HG02885 (cell line): ENCODE measurements around the gene PDZD2.
"Not testable (repeated sequence)": the region's sequence is repeated elsewhere in the genome, so short reads cannot be mapped to it uniquely, and the experiment has no call there.

Source experiments
- ATAC-seq: cut with Tn5 transposase; IDR thresholded peaks from one replicate; pipeline ENCODE4 v1.9.1; 2021; ENCODE audit warnings: mild to moderate bottlenecking; ENCODE audit not compliant: unreplicated experiment, poor library complexity

PDZD2 gene

GRCh38 chr5:31987985-31988710 lies 349.2 kb downstream of the PDZD2 start:
- ATAC-seq: no peak

DNA sequence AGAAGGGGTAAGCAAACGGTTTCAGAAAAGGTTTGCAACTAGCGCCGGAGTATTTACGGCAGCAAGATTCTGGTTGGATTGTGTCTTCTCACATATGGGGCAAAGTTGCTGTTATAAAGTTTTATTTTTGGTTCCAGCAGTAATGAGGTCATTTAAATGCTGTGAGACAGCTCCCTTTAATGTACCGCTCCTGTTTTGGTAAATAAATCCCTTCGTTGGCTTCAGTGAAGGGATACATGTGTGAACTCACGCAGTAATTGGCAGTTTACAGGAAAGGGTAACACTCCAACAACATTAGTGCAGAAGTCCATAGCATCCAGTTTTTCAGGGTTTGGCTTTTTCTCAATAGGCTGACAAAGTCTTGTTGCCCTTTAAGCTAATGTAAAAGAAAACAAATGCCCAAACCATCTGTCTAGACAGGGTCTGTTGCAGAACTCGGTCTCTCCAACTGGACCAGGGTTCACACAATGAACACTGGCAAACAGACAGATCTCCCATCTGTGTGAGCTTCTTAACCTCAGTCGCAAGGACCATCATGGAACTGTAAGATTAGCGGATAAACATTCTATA lies 351.2 kb downstream of the PDZD2 start:
- ATAC-seq: no peak

DNA sequence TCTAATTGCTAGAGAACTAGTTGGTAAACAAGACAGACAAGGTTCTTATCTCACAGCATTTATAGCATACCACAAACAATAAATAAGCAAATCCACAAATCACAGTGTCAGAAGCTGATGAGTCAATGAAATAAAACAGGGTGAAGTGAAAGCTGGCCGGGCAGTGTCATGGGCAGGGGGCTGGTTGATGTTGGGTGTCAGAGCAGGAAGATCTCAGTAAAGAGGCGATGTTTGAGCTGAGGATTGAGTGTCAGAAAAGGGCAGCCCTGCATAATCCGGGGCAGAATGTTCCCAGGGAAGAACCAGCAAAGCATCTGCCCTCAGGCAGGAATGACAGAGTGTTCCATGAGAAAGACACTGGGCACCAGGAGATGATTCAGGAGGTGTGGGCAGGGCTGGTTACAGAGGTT lies 351.8 kb downstream of the PDZD2 start:
- no peak for ATAC-seq

DNA sequence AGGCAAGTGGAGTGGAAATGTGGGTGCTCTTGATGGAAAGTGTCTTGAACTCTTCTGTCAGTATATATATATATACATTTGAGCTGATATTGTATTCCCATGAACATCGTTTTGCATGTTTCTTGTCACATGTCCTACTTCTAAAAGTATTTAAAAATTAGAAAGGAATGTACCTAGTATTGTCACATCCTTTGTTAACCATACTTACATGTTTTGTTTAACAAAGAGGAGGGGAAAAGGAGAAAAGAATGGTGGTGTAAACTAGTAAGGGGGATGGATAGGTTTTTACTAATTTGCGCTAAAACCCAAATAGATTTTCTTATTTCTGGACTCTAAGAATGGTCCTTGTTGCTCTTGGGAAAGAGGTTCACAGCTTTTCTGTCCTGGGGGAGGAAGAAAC lies 353.4 kb downstream of the PDZD2 start:
- ATAC-seq: no peak

DNA sequence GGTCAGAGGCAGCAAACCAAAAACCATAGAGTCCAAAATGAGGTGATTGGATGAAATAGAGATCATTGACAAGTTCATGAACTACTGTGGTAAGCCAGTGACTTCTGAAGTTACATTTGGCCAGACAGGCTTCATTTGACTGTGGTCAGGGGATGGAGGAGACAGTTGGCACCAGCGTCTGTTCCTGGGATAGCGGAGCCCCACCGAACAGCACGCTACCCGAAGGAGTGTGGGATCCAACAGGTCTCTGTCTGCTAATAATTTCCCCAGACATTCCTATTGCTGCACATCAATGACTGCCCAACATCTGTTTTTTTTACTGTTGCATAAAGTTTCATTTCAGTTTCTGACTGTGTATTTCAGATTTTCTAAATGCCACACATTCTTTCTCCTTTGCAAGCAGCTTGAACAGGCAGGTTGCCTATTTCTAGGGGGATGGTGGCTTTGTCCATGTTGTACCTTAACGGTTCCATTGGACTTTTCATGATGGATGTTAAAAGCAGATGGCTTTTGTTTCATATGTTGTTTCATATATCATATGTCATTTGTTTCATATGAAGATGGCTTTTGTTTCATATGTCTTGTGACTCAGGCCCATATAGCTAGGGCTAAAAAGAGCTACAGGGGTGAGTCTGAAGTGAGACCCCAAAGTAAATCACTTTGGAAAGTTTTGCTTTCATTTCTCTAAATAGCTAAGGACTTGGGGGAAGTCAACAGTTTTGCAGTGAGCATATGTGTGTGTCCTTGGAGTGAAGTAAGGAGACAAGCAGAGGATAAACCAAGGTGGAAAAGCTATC lies 354.4 kb downstream of the PDZD2 start:
- ATAC-seq: peak; percentile 50

DNA sequence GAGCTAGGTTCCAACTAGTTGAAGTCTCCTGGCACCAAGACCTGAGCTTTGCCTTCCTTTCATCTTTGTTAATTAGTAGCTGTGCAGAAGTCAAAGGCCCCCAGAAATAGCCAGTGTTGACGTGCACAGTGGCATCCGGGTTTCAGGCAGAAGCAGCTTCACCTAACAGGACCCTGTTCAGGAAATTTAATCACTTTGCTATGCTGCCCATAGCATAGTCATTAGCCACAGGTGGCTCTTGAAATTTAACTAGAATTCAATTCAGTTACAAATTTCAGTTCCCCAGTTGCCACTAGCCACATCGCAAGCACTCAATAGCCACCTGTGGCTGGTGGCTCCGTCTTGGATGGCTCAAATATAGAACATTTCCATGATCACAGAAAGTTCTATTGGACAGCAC lies 356.1 kb downstream of the PDZD2 start:
- peak; percentile 54 for ATAC-seq

DNA sequence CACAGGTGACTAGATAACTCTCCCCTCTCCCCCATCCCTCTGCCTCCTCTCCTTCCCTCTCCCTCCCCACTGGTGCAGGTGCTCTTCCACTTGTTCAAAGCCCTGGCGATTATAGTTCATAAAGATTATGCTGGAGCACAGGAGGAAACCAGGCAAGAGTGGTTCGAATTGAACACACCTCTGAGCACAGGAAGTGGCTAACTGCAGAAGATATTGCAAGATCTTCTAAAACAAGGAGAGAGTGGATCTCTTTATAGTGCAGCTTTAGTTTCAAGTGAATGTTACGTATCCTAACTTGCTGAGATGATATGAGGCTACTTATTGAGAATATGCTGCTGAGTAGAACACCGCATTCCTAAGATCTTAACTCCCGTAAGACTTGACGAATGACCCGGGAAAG lies 356.8 kb downstream of the PDZD2 start:
- ATAC-seq: no peak

GRCh38 chr5:31996909-31997308 lies 358.0 kb downstream of the PDZD2 start:
- no peak for ATAC-seq

DNA sequence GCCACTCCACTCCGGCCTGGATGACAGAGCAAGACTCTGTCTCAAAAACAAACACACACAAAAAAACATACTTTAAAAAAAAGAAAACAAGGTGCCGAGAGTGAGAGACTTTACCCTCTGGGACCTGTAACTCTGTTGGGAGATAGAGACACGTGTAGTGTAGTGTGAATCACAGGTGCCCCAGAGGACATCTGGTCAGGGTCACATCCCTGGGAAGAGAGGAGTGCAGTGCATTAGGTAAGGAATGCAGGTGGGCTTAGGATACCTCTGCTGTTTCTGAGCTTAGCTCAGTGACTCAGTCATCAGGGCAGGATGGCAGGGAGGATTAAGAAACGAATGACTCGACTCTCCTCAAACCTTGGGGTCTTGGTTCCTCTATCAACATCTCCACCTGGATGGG lies 360.5 kb downstream of the PDZD2 start:
- no peak for ATAC-seq

- no peak for ATAC-seq
Observed at GRCh38 chr5:32000731-32001130, 361.8 kb downstream of the PDZD2 start.

- no peak for ATAC-seq
Observed at GRCh38 chr5:32001284-32001683, 362.4 kb downstream of the PDZD2 start.

GRCh38 chr5:32001707-32002106 lies 362.8 kb downstream of the PDZD2 start:
- no peak for ATAC-seq

- ATAC-seq: no peak
Observed at GRCh38 chr5:32002755-32003154, 363.8 kb downstream of the PDZD2 start.

DNA sequence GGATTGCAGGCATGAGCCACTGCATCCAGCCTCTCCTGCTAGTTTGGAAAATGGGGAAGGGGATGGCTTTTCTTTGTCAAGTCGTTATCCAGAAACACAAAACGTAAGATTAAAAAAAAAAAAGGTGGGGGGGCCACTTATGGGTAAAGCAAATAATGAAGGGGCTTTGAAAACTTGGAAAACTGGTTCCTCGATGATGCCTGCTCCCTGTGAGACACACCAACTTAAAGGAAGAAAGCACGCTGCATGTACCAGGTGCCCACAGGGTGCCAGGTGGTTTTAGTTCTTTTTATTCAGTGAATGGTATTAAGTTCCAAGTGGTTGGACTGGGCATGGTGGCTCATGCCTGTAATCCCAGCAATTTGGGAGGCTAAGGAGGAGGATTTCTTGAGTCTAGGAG lies 365.1 kb downstream of the PDZD2 start:
- ATAC-seq: no peak

DNA sequence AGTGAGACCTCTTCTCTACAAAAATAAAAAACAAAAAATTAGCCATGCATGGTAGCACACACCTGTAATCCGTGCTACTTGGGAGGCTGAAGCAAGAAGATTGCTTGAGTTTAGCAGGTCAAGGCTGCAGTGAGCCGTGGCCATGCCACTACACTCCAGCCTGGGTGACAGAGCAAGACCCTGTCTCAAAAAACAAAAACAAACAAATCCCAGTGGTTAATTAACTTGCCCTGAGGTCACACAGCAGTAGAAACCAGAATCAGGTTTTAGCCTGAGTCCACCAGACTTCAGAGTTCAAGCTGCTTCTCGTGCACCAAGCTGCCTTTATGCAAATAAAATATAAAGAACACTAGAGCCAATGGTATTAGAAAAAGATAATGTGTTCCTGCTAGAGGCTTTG lies 365.5 kb downstream of the PDZD2 start:
- ATAC-seq: peak; percentile 49

- ATAC-seq: no peak
Observed at GRCh38 chr5:32008746-32009145, 369.8 kb downstream of the PDZD2 start.

- peak; percentile 13 for ATAC-seq
Observed at GRCh38 chr5:32013658-32014057, 374.7 kb downstream of the PDZD2 start.

GRCh38 chr5:32014096-32014745 lies 375.3 kb downstream of the PDZD2 start:
- peak; percentile 53 for ATAC-seq

GRCh38 chr5:32015262-32015661 lies 376.3 kb downstream of the PDZD2 start:
- ATAC-seq: not testable (repeated sequence)

- no peak for ATAC-seq
Observed at GRCh38 chr5:32017692-32018367, 378.9 kb downstream of the PDZD2 start.
